Large intestine (tissue), 3 donors: ENCODE results near the gene GRM4. TPM values are rescaled to one million over a fixed set of nuclear protein-coding genes. Genes with fewer than 3 reads are reported as not detected.

Experiments
- DNase-seq, 2 donors: peaks; one replicate each; pipeline versions ENCODE4 v3.0.0 to v3.0.0-alpha.2; 2013
- H3K27ac ChIP-seq: one replicate; pipeline ENCODE4 v1.5.1; 2013; ENCODE audit warnings: low read length
- H3K27me3 ChIP-seq: 2 replicates; pipeline ENCODE4 v1.6.1; 2013; ENCODE audit warnings: low read length; ENCODE audit not compliant: control insufficient read depth, insufficient read depth
- H3K36me3 ChIP-seq: 2 replicates; pipeline ENCODE4 v1.6.1; 2013; ENCODE audit warnings: low read length; ENCODE audit not compliant: control insufficient read depth, insufficient read depth
- H3K4me1 ChIP-seq: one replicate; pipeline ENCODE4 v1.6.1; 2013; ENCODE audit warnings: low read length; ENCODE audit not compliant: control insufficient read depth, insufficient read depth
- H3K4me3 ChIP-seq: one replicate; pipeline ENCODE4 v1.5.1; 2013; ENCODE audit warnings: low read length
- H3K9me3 ChIP-seq: one replicate; pipeline ENCODE4 v1.6.1; 2013; ENCODE audit warnings: mild to moderate bottlenecking, low read depth, low read length, moderate library complexity; ENCODE audit not compliant: control insufficient read depth
- WGBS: methylation state at CpG from one replicate; pipeline ENCODE4 v1.1.5; 2013; ENCODE audit warnings: low lambda C conversion rate; ENCODE audit not compliant: insufficient coverage; 5-methylcytosine and 5-hydroxymethylcytosine counted together
- polyA plus RNA-seq: library from polyadenylated mRNA; unstranded; fragments of 120-200 nt; gene quantifications from one replicate; pipeline ENCODE4 v1.2.1, GENCODE V29; 2013

Gene GRM4
- polyA plus RNA-seq, 1 donor = 0.46 TPM

- no peak for DNase-seq
These were observed 5.8 kb downstream of the GRM4 start for GRCh38 chr6:34140075-34140474.

GRCh38 chr6:34138914-34139510 is 6.9 kb downstream of the GRM4 start:
- H3K27me3 ChIP-seq = peaks cover 78% of the 10 kb centered on the region
- DNase-seq = no peak
- no CpG with 5 or more reads among the region's 5 CpGs for WGBS

More at GRCh38 chr6:34140075-34140474, 5.8 kb downstream of the GRM4 start:
- Histone ChIP-seq H3K4me1 (peaks cover 11% of the 10 kb centered on the region), H3K27me3 (peaks cover 85% of the 10 kb centered on the region), H3K9me3 (no peaks in the 10 kb centered on the region), H3K27ac (no peak overlapping the region), H3K36me3 (no peaks in the 10 kb centered on the region), H3K4me3 (no peak overlapping the region)
- no CpG with 5 or more reads among the region's 5 CpGs for WGBS

DNA sequence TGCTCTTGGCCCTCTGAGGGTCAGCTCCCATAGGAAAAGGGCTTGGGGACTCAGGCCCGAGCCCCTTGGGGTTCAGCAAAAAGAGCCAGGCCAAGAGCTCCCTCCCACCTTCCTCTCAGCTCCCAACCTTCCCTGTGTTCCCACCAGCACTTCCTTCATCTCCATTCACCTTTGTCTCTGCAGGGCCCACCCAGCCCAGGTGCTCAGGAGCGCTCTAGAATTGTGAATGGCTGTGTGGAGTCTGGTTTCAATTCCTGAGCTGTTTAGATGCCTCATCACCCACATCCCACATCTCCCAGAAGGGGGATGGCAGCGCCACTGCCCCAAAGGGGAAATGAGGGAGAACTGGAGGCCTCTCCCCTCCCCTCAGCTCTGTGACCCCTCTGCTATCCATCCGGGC is 7.7 kb downstream of the GRM4 start:
- H3K4me3 ChIP-seq = no peak overlapping the region
- no peak overlapping the region for H3K27ac ChIP-seq
- peaks cover 71% of the 10 kb centered on the region for H3K27me3 ChIP-seq
- WGBS = no CpG with 5 or more reads among the region's 4 CpGs
- no peaks in the 10 kb centered on the region for H3K9me3 ChIP-seq
- no peak for DNase-seq
- H3K36me3 ChIP-seq = no peaks in the 10 kb centered on the region
- H3K4me1 ChIP-seq = no peaks in the 10 kb centered on the region

More at GRCh38 chr6:34138914-34139510, 6.9 kb downstream of the GRM4 start:
- Histone ChIP-seq H3K27ac (no peak overlapping the region), H3K36me3 (no peaks in the 10 kb centered on the region), H3K4me3 (no peak overlapping the region), H3K9me3 (no peaks in the 10 kb centered on the region), H3K4me1 (peaks cover 7% of the 10 kb centered on the region)

GRCh38 chr6:34135541-34135940 is 10.3 kb downstream of the GRM4 start:
- H3K4me3 ChIP-seq = no peak overlapping the region
- no peak for DNase-seq
- H3K27me3 ChIP-seq = peaks cover 54% of the 10 kb centered on the region
- no peak overlapping the region for H3K27ac ChIP-seq
- no CpG with 5 or more reads among the region's 2 CpGs for WGBS
- H3K9me3 ChIP-seq = no peaks in the 10 kb centered on the region
- no peaks in the 10 kb centered on the region for H3K4me1 ChIP-seq
- H3K36me3 ChIP-seq = no peaks in the 10 kb centered on the region

DNA sequence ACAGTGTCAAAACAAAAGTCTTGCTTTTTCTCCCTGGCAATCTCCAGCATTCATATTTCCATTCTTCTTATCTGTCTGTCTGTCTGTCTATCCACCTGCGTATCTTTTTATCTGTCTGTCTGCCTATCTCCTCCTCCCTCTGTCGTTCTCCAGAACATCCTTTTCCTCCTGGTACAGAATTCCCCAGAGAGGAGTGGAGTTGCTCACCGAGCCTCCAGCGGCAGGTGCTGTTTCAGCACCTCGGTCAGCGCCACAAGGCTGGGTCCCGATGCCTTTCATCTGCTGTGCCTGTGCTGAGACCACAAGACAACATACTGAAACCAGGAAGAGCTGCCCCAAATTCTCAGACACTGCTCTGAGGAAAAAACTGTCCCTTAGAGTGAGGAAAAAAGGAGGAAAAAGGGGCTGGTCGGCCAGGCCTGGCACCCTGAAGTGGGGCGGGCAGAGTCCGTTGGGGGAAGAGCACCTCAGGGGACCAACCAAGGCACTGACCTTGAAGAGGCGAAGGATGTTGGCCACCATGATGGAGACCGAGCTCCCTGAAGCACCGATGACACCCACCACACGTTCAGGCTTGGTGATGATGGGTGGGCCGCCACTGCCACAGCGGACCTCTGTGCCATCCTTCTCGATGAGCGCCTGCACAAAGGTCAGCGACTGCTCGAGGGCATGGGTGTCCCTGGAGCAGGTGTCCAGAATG is 13.3 kb downstream of the GRM4 start:
- Histone ChIP-seq H3K27me3 (peaks cover 29% of the 10 kb centered on the region), H3K4me1 (no peaks in the 10 kb centered on the region), H3K27ac (no peak overlapping the region), H3K36me3 (no peaks in the 10 kb centered on the region), H3K9me3 (no peaks in the 10 kb centered on the region), H3K4me3 (no peak overlapping the region)
- peak in 1 of 2 donors; percentile 28 for DNase-seq
- WGBS = 0% methylated on average over 2 of the region's 20 CpGs

GRCh38 chr6:34131326-34132290 is 14.3 kb downstream of the GRM4 start:
- peaks cover 25% of the 10 kb centered on the region for H3K27me3 ChIP-seq
- H3K4me3 ChIP-seq = no peak overlapping the region
- no peak overlapping the region for H3K27ac ChIP-seq
- no peaks in the 10 kb centered on the region for H3K4me1 ChIP-seq
- H3K36me3 ChIP-seq = no peaks in the 10 kb centered on the region
- H3K9me3 ChIP-seq = no peaks in the 10 kb centered on the region
- WGBS = no CpG with 5 or more reads among the region's 11 CpGs
- no peak for DNase-seq

DNA sequence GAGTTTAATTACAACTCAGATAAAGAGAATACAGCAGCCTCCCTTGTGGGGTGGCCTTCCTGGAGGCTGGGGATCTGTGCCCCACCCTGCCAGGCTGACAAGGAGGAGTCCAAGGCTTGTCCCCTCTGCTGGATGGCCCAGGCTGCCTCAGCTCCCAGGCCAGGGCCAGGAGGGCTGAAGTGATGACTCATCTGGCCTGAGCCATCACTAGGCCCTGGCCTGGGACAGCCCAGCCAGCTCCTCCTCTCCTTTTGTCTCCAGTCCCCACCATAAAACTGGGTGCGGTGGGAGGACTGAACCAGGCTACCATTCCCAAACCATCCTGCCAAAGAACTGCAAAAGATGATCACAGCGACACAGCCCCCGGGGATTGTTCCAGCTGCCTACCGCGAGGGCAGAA is 15.0 kb downstream of the GRM4 start:
- H3K9me3 ChIP-seq = no peaks in the 10 kb centered on the region
- no peak overlapping the region for H3K4me3 ChIP-seq
- peaks cover 19% of the 10 kb centered on the region for H3K27me3 ChIP-seq
- no peak overlapping the region for H3K27ac ChIP-seq
- DNase-seq = no peak
- no CpG with 5 or more reads among the region's 5 CpGs for WGBS
- H3K4me1 ChIP-seq = no peaks in the 10 kb centered on the region
- H3K36me3 ChIP-seq = no peaks in the 10 kb centered on the region

DNA sequence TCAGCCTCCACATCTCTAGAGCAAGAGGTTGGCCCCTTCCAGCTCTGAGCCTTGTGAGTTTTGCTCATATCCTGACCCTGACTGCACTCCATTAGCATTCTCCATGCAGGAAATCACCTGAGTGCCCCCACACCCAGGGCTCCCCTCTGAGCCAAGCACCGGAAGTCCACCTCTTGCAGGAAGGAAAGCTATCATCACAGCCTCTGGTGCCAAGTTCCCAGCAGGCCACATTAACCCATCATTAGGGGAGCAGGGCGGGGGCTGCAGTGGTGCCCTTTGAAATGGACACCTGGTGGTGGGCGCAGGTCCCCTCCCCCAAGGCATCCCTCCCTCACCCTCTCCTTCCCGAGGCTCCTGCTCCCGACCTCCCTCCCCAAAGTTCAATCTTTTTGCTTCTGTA is 16.1 kb downstream of the GRM4 start:
- no peak overlapping the region for H3K4me3 ChIP-seq
- H3K9me3 ChIP-seq = no peaks in the 10 kb centered on the region
- no peaks in the 10 kb centered on the region for H3K36me3 ChIP-seq
- WGBS = no CpG with 5 or more reads among the region's 5 CpGs
- DNase-seq = no peak
- H3K27me3 ChIP-seq = peaks cover 10% of the 10 kb centered on the region
- H3K4me1 ChIP-seq = no peaks in the 10 kb centered on the region
- H3K27ac ChIP-seq = no peak overlapping the region

GRCh38 chr6:34128045-34128444 is 17.8 kb downstream of the GRM4 start:
- WGBS = no CpG with 5 or more reads among the region's 13 CpGs
- Histone ChIP-seq H3K4me3 (no peak overlapping the region), H3K27ac (no peak overlapping the region), H3K9me3 (no peaks in the 10 kb centered on the region), H3K36me3 (no peaks in the 10 kb centered on the region), H3K27me3 (peaks cover 7% of the 10 kb centered on the region), H3K4me1 (no peaks in the 10 kb centered on the region)
- no peak for DNase-seq

GRCh38 chr6:34126419-34126818 is 19.5 kb downstream of the GRM4 start:
- no CpG with 5 or more reads among the region's 3 CpGs for WGBS
- Histone ChIP-seq H3K27ac (no peak overlapping the region), H3K9me3 (no peaks in the 10 kb centered on the region), H3K36me3 (no peaks in the 10 kb centered on the region), H3K4me1 (no peaks in the 10 kb centered on the region), H3K4me3 (no peak overlapping the region), H3K27me3 (peaks cover 2% of the 10 kb centered on the region)
- DNase-seq = no peak
